Myocyte (in vitro differentiated cells): Measurements from ENCODE around the gene CNTNAP2. TPM values are rescaled to one million over a fixed set of nuclear protein-coding genes. Genes with fewer than 3 reads are reported as not detected.
A peak's percentile ranks its signal among the peaks of the same experiment; 100 is the strongest.

Experiments used
- DNase-seq: peaks from one replicate; pipeline ENCODE4 v3.0.0-alpha.2; 2012; ENCODE audit warnings: low read depth
- total RNA-seq: library from RNA; depleted of rRNA; stranded (reverse); fragments of >200 nt; gene quantifications from 2 replicates; pipeline ENCODE4 v1.2.3, GENCODE V29; 2014

Gene CNTNAP2
- total RNA-seq, 1 donor from 2014 or later = not detected

DNA sequence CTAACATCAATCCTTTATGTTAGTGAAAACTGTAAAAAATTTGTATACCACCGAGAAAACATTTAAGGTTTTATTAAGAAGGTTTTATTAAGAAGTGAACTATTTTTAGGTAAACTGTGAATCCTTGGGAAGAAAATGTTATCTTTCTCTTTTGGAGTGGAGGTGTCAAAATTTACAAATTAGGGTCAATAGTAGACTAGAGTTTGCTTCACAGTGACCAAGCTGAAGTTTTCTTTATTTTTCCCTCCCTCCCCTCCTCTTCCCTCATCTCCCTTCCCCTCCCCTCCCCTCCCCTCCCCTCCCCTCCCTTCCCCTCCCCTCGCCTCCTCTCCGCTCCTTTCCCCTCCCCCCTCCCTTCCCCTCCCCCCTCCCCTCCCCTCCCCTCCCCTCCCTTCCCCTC lies 168.8 kb downstream of the CNTNAP2 start:
- no peak for DNase-seq

- DNase-seq = no peak
Measured at GRCh38 chr7:146290746-146291145, 174.1 kb downstream of the CNTNAP2 start.

DNA sequence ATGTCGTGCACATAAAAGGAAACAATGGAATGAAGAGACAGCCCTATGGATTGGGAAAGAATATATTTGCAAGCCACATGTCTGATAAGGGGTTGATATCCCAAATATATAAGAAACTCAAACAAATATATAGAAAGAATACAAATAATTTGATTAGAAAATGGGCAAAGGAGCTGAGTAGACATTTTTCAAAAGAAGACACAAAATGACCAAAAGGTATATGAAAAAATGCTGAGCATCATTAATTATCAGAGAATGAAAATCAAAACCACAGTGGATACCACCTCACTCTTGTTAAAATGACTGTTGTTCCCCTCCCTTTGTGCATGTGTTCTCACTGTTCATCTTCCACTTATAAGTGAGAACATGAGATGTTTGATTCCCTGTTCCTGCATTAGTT lies 175.3 kb downstream of the CNTNAP2 start:
- DNase-seq = no peak

DNA sequence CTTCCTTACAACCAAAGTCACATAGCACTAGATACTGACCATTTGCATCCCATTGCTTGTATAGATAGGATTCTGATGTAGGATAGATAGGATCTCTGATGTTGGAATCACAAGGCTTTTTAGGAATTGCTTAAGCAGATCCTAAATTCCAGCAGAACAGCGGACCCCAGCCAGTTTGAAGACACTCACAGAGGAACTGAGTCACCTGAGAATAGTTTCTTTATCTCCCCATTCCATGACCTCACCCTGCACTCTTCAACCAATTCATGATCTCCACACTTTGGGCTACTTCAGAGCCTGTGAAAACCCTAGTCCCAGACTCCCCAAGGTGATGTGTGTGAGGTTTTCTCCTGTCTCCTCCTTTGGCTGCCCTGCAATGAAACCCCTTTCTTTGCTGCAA lies 179.4 kb downstream of the CNTNAP2 start:
- DNase-seq = no peak

DNA sequence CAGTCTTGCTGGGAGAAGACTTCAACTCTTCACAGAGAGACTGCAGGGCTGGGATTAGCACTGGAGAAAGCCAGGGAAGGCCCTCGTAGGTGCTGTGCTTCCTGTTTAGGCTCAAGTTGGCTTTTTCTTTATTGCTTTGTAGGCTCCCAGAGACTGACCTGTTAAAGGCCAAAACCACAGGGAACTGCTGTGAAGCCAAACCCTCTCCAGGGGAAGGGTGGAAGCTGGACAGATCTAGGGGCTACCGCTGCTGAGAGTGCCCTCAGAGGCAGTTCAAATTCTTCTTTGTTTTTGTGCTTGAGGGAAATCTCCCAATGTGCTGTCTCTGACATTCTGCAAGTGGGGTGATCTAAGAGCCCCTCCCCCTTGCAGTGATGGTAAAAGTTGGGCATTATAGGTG lies 198.4 kb downstream of the CNTNAP2 start:
- DNase-seq = no peak

- DNase-seq = no peak
Measured at GRCh38 chr7:146319629-146320028, 203.0 kb downstream of the CNTNAP2 start.

DNA sequence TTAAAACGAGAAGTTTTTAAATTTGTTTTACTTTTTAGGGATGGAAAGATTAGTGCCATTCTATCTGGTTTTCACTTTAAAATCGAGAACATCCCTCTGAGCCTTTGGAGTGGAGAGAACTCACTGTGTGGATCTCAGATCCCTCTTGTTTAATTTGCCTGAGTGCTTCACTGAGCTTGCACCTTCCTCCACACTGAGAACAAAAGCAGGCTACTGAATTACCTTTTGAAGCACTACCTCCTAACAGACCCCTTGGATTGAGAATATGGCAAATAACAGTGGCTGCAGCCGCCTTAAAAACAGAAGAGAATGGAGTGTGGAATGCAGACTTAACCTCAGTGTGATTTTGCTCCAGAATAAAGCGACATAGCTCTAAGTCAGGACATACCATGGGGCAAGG lies 204.7 kb downstream of the CNTNAP2 start:
- no peak for DNase-seq

- DNase-seq = no peak
Measured at GRCh38 chr7:146331369-146331768, 214.8 kb downstream of the CNTNAP2 start.

DNA sequence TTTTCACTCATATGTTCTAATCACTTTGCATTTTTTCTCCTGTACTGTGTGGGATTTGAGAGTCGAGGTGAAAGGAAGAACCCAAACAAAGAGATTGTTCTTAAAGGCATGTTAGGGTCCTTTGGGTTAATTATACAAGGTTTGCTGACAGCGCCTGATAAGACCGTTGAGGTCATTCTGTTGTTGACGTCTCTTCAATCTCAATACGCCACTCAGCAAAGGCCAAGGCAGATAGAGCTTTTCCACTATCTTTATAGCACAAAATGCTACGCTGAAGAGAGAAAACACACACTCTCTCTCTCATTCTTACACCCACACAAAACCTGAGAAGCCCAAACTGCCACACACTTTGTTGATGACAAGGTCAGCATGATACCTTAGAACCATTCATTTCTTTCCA lies 228.7 kb downstream of the CNTNAP2 start:
- DNase-seq = no peak

DNA sequence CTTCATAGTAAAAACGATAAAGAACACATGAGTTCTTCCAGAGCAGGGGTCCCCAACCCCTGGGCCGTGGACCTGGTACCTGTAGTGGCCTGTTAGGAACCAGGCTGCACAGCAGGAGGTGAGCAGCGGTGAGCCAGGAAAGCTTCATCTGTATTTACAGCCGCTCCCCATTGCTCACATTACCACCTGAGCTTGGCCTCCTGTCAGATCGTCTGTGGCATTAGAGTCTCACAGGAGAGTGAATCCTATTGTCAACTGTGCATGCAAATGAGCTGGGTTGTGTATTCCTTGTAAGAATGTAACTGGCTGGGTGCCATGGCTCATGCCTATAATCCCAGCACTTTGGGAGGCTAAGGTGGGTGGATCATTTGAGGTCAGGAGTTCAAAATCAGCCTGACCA lies 229.5 kb downstream of the CNTNAP2 start:
- no peak for DNase-seq

DNA sequence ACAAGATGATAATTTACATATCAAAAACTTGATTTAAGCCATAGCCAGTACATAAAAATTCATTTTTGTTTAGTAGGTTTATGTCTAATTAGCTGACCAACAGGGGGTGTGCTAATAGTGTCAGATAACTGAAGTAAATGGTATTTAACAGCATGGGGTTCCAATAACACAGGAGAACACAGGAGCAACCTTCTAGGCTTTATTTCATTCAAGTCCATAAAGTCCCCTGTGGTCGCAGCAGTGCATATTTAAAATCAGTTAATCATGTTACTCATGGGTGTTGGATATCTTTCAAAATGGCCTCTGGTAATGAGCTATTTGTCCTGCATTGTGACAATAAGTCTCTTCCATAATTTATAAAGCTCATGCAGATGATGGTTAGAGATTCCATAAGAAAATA lies 238.6 kb downstream of the CNTNAP2 start:
- no peak for DNase-seq

DNA sequence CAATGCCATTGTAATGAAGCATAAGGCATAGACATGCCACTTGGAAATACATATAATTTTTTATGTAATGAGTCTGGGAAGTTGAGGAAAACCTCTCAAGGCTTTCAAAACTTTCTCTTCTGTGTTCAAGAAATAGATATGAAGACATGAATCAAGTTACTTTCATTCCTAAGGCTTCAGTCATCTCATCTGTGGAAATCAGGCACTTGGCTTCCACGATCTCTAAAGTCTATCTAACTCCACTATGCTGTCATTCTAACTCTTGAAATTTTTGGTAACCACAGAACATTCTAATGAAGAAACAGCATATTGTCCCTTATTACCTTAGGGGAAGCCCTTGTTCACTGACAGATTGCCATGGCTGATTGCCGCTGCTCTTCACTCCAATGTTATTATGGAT lies 242.6 kb downstream of the CNTNAP2 start:
- DNase-seq = no peak

DNA sequence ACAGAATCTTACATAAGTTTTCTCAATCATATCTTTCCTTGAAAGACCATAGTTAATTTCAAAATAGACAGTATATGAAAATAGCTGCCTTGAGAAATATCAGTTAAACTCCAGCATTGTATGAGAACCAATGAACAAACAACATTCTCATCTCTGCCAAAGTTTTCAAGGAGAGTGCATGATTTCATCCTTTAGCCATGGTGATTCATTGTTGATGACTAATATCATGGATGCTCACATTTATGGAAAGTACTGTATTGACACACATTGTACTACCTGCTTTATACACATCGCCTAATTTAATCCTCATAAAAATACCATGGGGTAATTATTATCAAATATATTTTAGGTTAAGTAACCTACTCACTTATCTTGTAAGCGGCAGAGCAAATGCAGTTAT lies 250.3 kb downstream of the CNTNAP2 start:
- no peak for DNase-seq

GRCh38 chr7:146370171-146370570 lies 253.6 kb downstream of the CNTNAP2 start:
- DNase-seq = no peak

- DNase-seq = peak; percentile 5
Measured at GRCh38 chr7:146375170-146375569, 258.6 kb downstream of the CNTNAP2 start.

- no peak for DNase-seq
Measured at GRCh38 chr7:146378196-146378595, 261.6 kb downstream of the CNTNAP2 start.

- no peak for DNase-seq
Measured at GRCh38 chr7:146387140-146387539, 270.5 kb downstream of the CNTNAP2 start.

DNA sequence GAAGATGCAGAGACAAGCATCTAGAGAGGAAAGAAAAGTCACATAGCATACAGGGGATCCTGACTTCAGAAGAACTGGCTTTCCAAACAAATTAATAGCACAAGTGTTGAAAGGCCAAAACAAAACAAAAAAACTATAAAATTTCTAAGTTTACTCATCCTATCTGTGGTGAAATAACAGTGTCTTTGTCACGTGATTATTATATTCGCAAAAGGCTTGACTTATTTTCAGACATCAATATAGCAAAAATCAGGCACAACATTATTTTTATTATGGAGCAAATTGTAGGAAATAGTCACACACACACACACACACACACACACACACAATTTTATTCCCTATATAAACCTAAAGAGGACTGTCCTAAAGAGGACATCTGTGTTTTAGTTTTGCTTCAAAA lies 272.3 kb downstream of the CNTNAP2 start:
- DNase-seq = no peak

DNA sequence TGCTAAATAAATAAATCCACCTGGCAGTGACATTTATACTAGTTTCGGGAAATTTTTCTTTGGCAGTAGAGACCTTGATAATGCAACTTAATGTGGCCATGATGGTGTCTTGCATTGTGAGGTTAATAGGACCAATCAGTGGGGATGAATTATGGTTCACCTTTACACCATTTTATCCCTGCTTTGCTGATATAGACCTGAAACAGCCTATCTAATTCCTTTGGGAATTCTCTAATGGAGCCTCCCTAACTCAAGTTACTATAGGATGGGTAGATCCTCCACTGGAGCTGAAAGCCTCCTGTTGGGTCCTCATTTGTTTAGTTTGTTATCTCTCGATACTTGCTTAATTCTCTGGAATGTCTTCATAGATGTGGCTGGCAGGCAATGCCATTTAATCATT lies 276.7 kb downstream of the CNTNAP2 start:
- DNase-seq = no peak

- no peak for DNase-seq
Measured at GRCh38 chr7:146397141-146397540, 280.5 kb downstream of the CNTNAP2 start.

DNA sequence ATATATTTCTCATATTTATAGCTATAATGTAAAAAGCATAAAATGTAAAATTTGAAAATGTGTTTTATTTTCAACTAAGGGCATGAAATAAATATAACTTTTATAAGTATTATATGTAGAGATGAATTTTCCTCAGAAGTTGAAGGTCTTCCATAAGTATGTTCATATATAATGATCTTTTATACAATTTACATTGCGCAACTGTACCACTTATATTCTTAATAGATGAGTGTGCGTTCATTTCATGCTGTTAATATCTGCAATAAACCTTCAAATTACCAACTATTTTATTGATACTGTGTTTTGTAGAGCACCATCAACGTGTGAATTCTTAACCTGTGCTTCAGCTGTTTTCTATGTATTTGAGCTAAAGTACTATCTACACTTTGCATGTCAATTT lies 285.3 kb downstream of the CNTNAP2 start:
- no peak for DNase-seq

GRCh38 chr7:146405737-146406136 lies 289.1 kb downstream of the CNTNAP2 start:
- DNase-seq = no peak

GRCh38 chr7:146411975-146412374 lies 295.4 kb downstream of the CNTNAP2 start:
- DNase-seq = no peak

- no peak for DNase-seq
Measured at GRCh38 chr7:146412781-146413180, 296.2 kb downstream of the CNTNAP2 start.
